ENCODE measurements around the gene TLR10. TPM values are rescaled to one million over a fixed set of nuclear protein-coding genes. Genes with fewer than 3 reads are reported as not detected.

TLR10 gene
- polyA plus RNA-seq, 1 of the 3 experiments (the other 2 are of a cell fraction) = not detected

- no peak overlapping the region for H3K4me2 ChIP-seq
These were observed 4.9 kb upstream of the TLR10 start for GRCh38 chr4:38787693-38788092.

GRCh38 chr4:38785901-38786402, 3.2 kb upstream of the TLR10 start:
- no peaks in the 10 kb centered on the region for H3K9me3 ChIP-seq
- no peaks in the 10 kb centered on the region for H3K79me2 ChIP-seq (ENCODE audit: insufficient read depth)
- H3K9ac ChIP-seq = no peak overlapping the region
- WGBS (ENCODE audit: low lambda C conversion rate) = 87% methylated on average over 8 of the region's 8 CpGs
- CTCF ChIA-PET = interaction anchor here (0.9 to 8.0 kb wide), 6 partner anchors 17 to 606 kb away, joined by 3 to 88 read pairs (median 5); no protein-coding TSS in a partner anchor
- no peak overlapping the region for H3K27ac ChIP-seq (ENCODE audit: low read depth in 2 of 2, low read length in 1 of 2)
- H3K27me3 ChIP-seq (ENCODE audit: insufficient read depth) = peaks cover 5% of the 10 kb centered on the region; the same call in 1 of the 2 replicates
- H3K4me3 ChIP-seq (ENCODE audit: low read depth in 2 of 2, low read length in 1 of 2) = no peak overlapping the region
- H3K36me3 ChIP-seq (replicated peaks in 1 of 2; ENCODE audit: control insufficient read depth in 1 of 2, insufficient read depth in 2 of 2, low read length in 1 of 2) = no peaks in the 10 kb centered on the region
- no peaks in the 10 kb centered on the region for H3F3A ChIP-seq (replicated peaks; ENCODE audit: insufficient read depth)
- H4K20me1 ChIP-seq (ENCODE audit: insufficient read depth) = no peaks in the 10 kb centered on the region
- no peak for DNase-seq
- no peaks in the 10 kb centered on the region for H3K4me1 ChIP-seq (ENCODE audit: control insufficient read depth in 1 of 2, insufficient read depth in 2 of 2, low read depth in 1 of 2, low read length in 1 of 2)
- no peak overlapping the region for H2AFZ ChIP-seq (ENCODE audit: low read depth)
- no peaks in the 10 kb centered on the region for H3K9me2 ChIP-seq
- POLR2A ChIA-PET = no interaction called here
- no peak overlapping the region for H3K4me2 ChIP-seq
- TF ChIP-seq YY1 (IDR thresholded peaks at IDR 0.05; ENCODE audit: low read depth) (no peak), EZH2phosphoT487 (IDR thresholded peaks at IDR 0.05; ENCODE audit: borderline replicate concordance, low read depth) (no peak), EP300 (IDR thresholded peaks at IDR 0.05; ENCODE audit: borderline replicate concordance in 1 of 2, low read depth in 1 of 2, low read length in 1 of 2) (no peak), NRF1 (IDR thresholded peaks at IDR 0.05; ENCODE audit: low read depth, low read length) (no peak), SMC3 (IDR thresholded peaks at IDR 0.05; ENCODE audit: low read depth, low read length) (no peak), RCOR1 (IDR thresholded peaks at IDR 0.05; ENCODE audit: low read length) (no peak), RFX5 (IDR thresholded peaks at IDR 0.05; ENCODE audit: low read length) (no peak), REST (IDR thresholded peaks at IDR 0.05; ENCODE audit: low read depth, low read length) (no peak), JUND (IDR thresholded peaks at IDR 0.05) (no peak), USF1 (IDR thresholded peaks at IDR 0.05; ENCODE audit: borderline replicate concordance, low read depth) (no peak), PBX3 (IDR thresholded peaks at IDR 0.05) (no peak), GATA2 (CRISPR knock-in tag; IDR thresholded peaks at IDR 0.05) (no peak)

More at GRCh38 chr4:38787693-38788092, 4.9 kb upstream of the TLR10 start:
- no peak overlapping the region for H3K27ac ChIP-seq (ENCODE audit: low read depth in 2 of 2, low read length in 1 of 2)
- no peak overlapping the region for H3K4me3 ChIP-seq (ENCODE audit: low read depth in 2 of 2, low read length in 1 of 2)
- no peaks in the 10 kb centered on the region for H3K4me1 ChIP-seq (ENCODE audit: control insufficient read depth in 1 of 2, insufficient read depth in 2 of 2, low read depth in 1 of 2, low read length in 1 of 2)
- H3K9me3 ChIP-seq = no peaks in the 10 kb centered on the region
- no peaks in the 10 kb centered on the region for H3K9me2 ChIP-seq
- DNase-seq = no peak
- H4K20me1 ChIP-seq (ENCODE audit: insufficient read depth) = no peaks in the 10 kb centered on the region
- no peaks in the 10 kb centered on the region for H3F3A ChIP-seq (replicated peaks; ENCODE audit: insufficient read depth)
- TF ChIP-seq FOXJ3 (CRISPR knock-in tag; IDR thresholded peaks at IDR 0.05) = no peak
- no peak for TF ChIP-seq PBX3 (IDR thresholded peaks at IDR 0.05)
- no peak for TF ChIP-seq NRF1 (IDR thresholded peaks at IDR 0.05; ENCODE audit: low read depth, low read length)
- no peak for TF ChIP-seq USF2 (IDR thresholded peaks at IDR 0.05; ENCODE audit: borderline replicate concordance, low read depth, low read length)
- TF ChIP-seq SIN3A (IDR thresholded peaks at IDR 0.05; ENCODE audit: borderline replicate concordance, low read depth, low read length) = no peak
- no peak for TF ChIP-seq POLR2AphosphoS5 (IDR thresholded peaks at IDR 0.05; ENCODE audit: low read depth, low read length)
- no peak for TF ChIP-seq EP300 (IDR thresholded peaks at IDR 0.05; ENCODE audit: borderline replicate concordance in 1 of 2, low read depth in 1 of 2, low read length in 1 of 2)
- no peak for TF ChIP-seq FOSL2 (IDR thresholded peaks at IDR 0.05; ENCODE audit: borderline replicate concordance, low read depth)
- TF ChIP-seq RCOR1 (IDR thresholded peaks at IDR 0.05; ENCODE audit: low read length) = no peak
- no peak for TF ChIP-seq GATA2 (CRISPR knock-in tag; IDR thresholded peaks at IDR 0.05)
- TF ChIP-seq EZH2phosphoT487 (IDR thresholded peaks at IDR 0.05; ENCODE audit: borderline replicate concordance, low read depth) = no peak
- TF ChIP-seq GABPA (IDR thresholded peaks at IDR 0.05; ENCODE audit: low read depth) = no peak
- H2AFZ ChIP-seq (ENCODE audit: low read depth) = no peak overlapping the region
- H3K36me3 ChIP-seq (replicated peaks in 1 of 2; ENCODE audit: control insufficient read depth in 1 of 2, insufficient read depth in 2 of 2, low read length in 1 of 2) = no peaks in the 10 kb centered on the region
- ChIA-PET POLR2A (no interaction called here), CTCF (interaction anchor here (8.0 kb wide), 1 partner anchor 27 kb away, joined by 88 read pairs; no protein-coding TSS in a partner anchor)
- no peaks in the 10 kb centered on the region for H3K79me2 ChIP-seq (ENCODE audit: insufficient read depth)
- H3K9ac ChIP-seq = no peak overlapping the region
- 44% methylated on average over 4 of the region's 4 CpGs for WGBS (ENCODE audit: low lambda C conversion rate)
- no peaks in the 10 kb centered on the region for H3K27me3 ChIP-seq (ENCODE audit: insufficient read depth)

Measured in SK-N-SH (cell line).